ENCODE measurements around the gene PARP6. TPM values are rescaled to one million over a fixed set of nuclear protein-coding genes. Genes with fewer than 3 reads are reported as not detected.
"Not testable (repeated sequence)": the region's sequence is repeated elsewhere in the genome, so short reads cannot be mapped to it uniquely, and the experiment has no call there.

PARP6 gene
- total RNA-seq, 2 donors from 2014 or later = 52.3 to 64.8 TPM

DNA sequence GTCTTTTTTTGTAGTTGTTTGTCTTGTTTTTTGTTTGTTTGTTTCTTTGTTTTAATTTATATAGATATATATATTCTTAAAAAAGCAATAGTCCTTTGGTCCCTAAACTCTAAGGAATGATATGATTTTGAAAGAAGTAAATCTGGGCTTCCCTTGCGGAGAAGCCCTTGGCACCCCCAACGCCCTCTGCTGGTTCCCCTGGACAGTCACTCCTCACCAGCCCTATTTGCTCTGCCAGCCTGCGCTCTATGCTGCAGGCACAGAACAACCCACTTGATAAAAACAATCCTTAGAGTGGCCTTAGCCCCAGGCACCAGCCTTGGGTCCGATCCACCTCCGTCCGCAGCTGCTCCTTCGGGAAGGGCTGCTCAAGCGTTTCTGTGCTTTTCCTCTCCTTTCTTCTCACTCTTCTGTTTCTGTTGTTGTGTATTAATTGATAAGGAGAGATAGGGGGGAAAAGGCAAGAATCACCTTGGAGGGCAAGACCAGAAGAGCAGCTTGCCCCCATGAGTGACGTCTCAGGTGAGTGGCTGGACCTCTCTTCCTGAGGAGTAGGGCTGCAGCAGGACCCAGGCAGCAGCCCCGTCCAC is 13.7 kb upstream of the PARP6 start:
- Mint-ChIP-seq H3K36me3 (no peaks in the 10 kb centered on the region), H3K9me3 (no peaks in the 10 kb centered on the region), H3K27ac (peak overlapping the region in 1 of 2 donors; percentile 19)
- DNase-seq (ENCODE audit: low spot score in 2 of 2) = peak in 1 of 2 donors; percentile 39
- peak; percentile 70 to 78 for ATAC-seq

DNA sequence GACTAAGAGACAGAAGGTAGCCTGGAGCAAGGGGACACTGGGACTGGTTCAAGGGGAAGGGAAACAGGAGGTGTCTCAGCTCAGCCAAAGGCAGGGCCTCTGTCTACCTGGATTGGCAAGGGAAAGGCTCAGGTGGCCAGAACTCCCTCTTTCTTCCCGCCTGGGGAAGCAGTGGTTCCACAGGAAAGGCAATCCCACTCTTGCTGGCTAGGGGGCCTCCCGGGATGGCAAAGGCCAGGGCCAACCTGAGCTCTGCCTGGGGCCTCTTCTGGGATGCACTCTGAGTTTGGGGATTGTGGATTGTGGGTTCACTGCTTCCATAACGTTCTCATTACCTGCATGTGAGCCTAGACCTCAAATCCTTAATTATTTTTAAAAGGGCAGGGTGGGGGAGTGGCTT is 13.0 kb upstream of the PARP6 start:
- H3K27ac Mint-ChIP-seq = peak overlapping the region in 1 of 2 donors; percentile 25
- no peaks in the 10 kb centered on the region for H3K9me3 Mint-ChIP-seq
- ATAC-seq (no peak), DNase-seq (ENCODE audit: low spot score in 2 of 2) (no peak)
- H3K36me3 Mint-ChIP-seq = no peaks in the 10 kb centered on the region

DNA sequence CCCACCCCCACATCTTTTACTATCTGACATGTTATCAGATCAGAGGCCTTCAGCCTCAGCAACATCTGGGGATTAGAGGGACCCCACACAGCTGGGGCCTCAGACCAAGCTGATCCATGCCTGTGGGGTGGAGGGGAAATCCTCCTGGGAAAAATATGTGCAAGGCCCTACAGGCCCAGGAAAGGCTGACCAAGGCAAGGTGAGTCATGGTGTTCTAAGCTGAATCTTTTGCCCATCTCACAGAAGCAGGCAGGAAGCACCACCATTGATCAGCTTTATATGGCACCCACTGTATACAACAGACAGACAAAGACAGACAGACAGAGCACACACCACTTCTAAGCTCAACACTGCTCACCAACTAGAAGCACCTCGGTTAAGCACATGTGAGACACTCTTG is 12.4 kb upstream of the PARP6 start:
- DNase-seq (ENCODE audit: low spot score in 2 of 2) (no peak), ATAC-seq (no peak)
- no peaks in the 10 kb centered on the region for H3K9me3 Mint-ChIP-seq
- H3K36me3 Mint-ChIP-seq = no peaks in the 10 kb centered on the region
- peak overlapping the region in 1 of 2 donors; percentile 25 for H3K27ac Mint-ChIP-seq

DNA sequence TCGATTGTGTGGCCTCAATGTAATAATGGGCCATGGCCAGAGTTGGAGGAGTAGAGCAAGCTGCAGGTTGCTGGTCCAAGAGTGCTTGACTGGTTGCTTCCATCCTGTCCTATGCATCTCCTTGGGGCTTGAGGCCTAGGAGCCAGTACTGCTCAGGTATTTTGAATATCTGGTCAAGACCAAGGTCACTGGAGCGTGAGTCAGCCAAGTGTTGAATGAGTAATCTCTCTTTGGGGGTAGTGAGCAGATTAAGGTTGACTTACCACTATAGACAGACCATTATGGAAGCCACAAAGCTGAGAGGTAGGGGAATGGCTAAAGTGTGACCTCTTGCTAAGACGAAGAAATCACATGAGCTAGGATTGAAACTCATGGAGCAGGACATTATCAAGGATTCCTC is 9.4 kb upstream of the PARP6 start:
- no peaks in the 10 kb centered on the region for H3K36me3 Mint-ChIP-seq
- ATAC-seq = peak in 1 of 2 donors; percentile 47
- H3K27ac Mint-ChIP-seq = no peak overlapping the region

DNA sequence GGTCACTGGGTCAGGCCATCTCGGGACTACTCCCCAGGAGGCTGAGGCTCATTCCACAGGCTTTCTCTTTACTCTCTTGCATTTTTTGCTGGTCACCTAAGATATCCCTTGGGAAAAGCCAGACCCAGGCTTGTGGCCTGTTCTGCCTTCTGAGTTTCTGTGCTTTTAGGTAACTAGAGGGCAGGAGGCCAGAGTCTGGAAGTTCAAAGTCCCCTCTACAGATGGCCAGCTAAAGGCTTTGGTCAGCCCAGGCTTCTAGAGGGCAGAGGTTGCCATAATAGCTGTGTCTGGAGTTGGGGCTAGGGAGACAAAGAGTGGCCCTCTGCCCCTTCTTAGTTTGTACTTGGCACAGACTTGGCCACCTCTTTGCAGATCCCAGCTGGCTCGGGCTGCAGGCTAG is 8.4 kb upstream of the PARP6 start:
- H3K36me3 Mint-ChIP-seq = no peaks in the 10 kb centered on the region

More for the DNA sequence above, 9.4 kb upstream of the PARP6 start:
- DNase-seq (ENCODE audit: low spot score in 2 of 2) = no peak
- no peaks in the 10 kb centered on the region for H3K9me3 Mint-ChIP-seq

DNA sequence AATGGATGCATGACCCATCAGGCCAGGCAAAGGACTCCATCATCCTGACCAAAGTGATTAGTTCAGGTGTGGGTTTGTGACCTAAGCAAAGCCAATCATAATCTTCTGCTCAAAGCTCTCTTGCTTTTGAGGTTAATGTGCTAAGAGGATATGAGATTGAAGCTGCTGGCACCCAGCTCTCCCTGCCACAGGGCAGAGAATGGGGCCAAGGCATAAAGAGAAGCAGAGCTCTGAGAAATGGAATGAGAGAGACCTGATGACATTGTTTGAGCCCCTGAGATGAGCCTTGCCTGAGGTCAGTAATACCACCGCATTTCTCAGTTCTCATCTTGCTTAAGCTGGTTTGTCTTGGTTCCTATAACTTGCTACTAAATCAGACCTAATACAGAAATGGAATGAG is 6.4 kb upstream of the PARP6 start:
- no peak overlapping the region for H3K27ac Mint-ChIP-seq
- H3K36me3 Mint-ChIP-seq = no peaks in the 10 kb centered on the region
- H3K9me3 Mint-ChIP-seq = no peaks in the 10 kb centered on the region
- DNase-seq (ENCODE audit: low spot score in 2 of 2) = no peak
- ATAC-seq = peak in 1 of 2 donors; percentile 14

More for the DNA sequence above, 8.4 kb upstream of the PARP6 start:
- Mint-ChIP-seq H3K27ac (no peak overlapping the region), H3K9me3 (no peaks in the 10 kb centered on the region)
- DNase-seq (ENCODE audit: low spot score in 2 of 2) = no peak
- ATAC-seq = no peak

DNA sequence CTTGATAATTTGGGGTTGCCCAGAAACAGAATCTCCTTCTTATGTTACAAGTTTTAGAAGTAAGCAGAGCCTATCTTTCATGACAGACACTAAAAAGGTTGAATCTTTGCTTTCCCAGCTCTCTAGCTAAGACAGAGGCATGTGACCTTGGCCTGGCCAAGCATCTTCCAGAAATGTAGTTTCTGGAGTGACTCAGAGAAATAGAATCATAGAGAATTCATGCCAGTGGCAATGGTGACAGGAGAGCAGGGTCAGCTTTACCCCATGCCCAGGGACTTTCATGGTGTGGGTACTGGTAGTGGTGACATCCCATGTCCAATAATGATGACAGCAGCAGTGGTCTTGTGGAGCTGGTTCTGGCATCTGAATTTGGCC is 4.0 kb upstream of the PARP6 start:
- Mint-ChIP-seq H3K27ac (peak overlapping the region in 1 of 2 donors; percentile 57), H3K36me3 (no peaks in the 10 kb centered on the region), H3K9me3 (no peaks in the 10 kb centered on the region)
- ATAC-seq (no peak), DNase-seq (ENCODE audit: low spot score in 2 of 2) (no peak)

DNA sequence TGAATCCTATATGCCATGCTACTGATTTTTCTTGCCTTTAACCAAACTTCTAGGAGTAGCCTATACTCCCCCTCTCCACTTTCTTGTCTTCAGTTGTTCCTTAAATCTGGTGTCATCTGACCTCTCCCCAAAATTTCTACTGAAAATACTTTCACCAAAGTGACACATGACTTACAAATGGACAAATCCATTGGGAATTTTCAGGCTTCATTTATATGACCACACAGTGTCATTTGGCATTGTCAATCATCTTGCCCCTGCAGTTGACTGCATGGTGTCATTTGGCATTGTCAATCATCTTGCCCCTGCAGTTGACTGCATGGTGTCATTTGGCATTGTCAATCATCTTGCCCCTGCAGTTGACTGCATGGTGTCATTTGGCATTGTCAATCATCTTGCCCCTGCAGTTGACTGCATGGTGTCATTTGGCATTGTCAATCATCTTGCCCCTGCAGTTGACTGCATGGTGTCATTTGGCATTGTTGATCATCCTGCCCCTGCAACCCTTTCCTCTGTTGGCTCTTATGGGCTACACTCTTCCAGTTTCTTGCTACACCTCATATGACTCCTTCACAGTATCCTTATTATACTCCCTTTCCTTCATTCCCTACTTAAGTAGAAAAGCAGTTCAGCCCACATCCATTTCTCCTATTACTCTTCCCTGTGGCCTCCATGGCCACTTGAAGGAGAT is 3.4 kb upstream of the PARP6 start:
- H3K36me3 Mint-ChIP-seq; DNase-seq (ENCODE audit: low spot score in 2 of 2); H3K9me3 Mint-ChIP-seq; ATAC-seq: not testable (repeated sequence)
- H3K27ac Mint-ChIP-seq = peak overlapping the region in 1 of 2 donors; percentile 57

DNA sequence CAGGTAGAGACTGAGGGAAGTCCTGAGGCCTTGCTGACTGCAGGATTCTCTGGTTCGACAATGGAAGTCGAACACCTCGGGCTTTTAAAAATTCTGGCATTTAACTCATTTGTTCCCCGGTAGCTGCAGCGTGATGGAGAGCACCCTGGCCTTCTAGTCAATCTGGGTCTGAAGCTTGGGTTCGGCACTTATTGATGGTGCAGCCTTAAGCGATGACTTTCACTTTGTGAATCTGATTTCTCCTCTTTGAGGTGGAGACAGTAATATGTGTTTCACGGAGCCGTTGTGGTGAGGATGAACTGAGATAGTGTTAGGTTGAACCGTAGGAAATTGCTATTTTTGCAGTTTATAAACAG is 621 bp upstream of the PARP6 start:
- no peak for DNase-seq (ENCODE audit: low spot score in 2 of 2)
- H3K27ac Mint-ChIP-seq = peak overlapping the region; percentile 19 to 91
- peaks cover 5 to 9% of the 10 kb centered on the region in 2 donors for H3K36me3 Mint-ChIP-seq
- no peaks in the 10 kb centered on the region for H3K9me3 Mint-ChIP-seq
- ATAC-seq = peak in 1 of 2 donors; percentile 2

DNA sequence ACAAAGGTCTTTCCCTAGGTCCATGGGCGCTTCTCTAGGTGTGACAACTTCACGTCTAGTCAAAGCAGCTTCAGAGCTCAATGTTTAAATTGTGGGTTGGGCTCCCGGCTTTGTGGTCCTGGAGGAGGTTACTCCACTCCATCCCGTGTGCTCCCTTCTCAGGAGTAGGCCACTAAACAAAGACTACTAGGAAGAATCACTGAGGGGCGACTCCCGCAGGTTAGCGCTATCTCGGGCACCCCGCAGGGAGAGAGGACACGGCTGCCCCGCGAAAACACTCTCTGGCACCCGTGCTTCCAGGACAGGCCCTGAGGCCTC is 500 bp downstream of the PARP6 start:
- DNase-seq (ENCODE audit: low spot score in 2 of 2) = no peak
- Mint-ChIP-seq H3K9me3 (no peaks in the 10 kb centered on the region), H3K36me3 (peaks cover 10 to 15% of the 10 kb centered on the region in 2 donors), H3K27ac (peak overlapping the region; percentile 88 to 91)
- peak; percentile 1 to 5 for ATAC-seq

DNA sequence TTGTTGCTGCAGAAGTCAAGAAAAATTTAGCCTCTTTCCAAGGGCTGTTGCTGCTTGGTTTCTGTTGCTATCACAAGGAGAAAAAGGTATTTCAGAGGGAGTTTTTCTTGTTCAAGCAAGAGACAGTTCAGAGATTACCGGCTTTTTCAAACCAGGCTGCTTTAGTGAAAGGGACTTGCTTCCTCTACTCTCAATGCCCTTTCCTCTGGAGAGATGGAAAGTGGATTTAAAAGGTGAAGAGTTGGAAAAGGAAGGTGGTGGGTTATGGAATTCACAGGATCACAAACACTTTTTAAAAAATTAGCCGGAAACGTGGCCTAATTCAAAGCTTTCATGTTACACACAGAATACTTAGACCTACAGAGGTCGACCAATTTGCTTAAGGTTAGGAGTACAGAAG is 1.1 kb downstream of the PARP6 start:
- Mint-ChIP-seq H3K27ac (peak overlapping the region in 1 of 2 donors; percentile 91), H3K36me3 (peaks cover 10 to 15% of the 10 kb centered on the region in 2 donors), H3K9me3 (no peaks in the 10 kb centered on the region)
- DNase-seq (ENCODE audit: low spot score in 2 of 2) = no peak
- ATAC-seq = no peak

DNA sequence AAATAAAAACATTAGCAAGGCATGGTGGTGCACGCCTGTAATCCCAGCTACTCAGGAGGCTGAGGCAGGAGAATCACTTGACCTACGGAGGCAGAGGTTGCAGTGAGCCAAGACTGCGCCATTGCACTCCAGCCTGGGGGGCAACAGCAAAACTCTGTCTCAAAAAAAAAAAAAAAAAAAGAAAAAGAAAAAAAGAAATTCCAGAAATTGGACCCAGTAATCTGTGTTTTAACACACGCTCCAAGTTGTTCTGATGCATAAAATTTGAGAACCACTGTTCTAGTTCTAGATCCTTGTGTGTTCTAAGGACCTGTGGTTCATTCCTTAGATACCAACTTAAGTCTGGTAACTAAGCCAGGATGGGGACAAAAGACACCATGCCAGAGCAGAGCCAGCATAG is 2.6 kb downstream of the PARP6 start:
- Mint-ChIP-seq H3K9me3 (no peaks in the 10 kb centered on the region), H3K27ac (no peak overlapping the region), H3K36me3 (peaks cover 14 to 16% of the 10 kb centered on the region in 2 donors)
- DNase-seq (ENCODE audit: low spot score in 2 of 2) (no peak), ATAC-seq (no peak)

DNA sequence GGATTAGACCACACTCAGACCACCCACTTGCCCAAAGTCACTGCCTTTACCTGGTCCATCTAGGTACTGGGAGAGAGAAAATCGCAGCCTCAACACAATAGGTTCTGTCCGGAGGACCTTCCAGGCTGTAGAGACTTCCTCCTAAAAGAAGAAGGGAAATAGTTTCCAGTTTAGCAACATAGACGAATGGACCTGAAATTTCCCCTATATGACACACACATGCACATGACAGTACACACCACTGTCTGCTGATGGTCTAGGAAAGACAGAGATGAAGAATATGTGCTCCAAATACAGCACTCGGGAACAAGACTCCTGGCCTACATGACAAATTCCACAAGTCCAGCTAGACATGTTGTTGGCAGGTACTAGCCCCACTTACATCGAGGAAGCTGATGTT is 7.3 kb downstream of the PARP6 start:
- H3K9me3 Mint-ChIP-seq = no peaks in the 10 kb centered on the region
- ATAC-seq = no peak

DNA sequence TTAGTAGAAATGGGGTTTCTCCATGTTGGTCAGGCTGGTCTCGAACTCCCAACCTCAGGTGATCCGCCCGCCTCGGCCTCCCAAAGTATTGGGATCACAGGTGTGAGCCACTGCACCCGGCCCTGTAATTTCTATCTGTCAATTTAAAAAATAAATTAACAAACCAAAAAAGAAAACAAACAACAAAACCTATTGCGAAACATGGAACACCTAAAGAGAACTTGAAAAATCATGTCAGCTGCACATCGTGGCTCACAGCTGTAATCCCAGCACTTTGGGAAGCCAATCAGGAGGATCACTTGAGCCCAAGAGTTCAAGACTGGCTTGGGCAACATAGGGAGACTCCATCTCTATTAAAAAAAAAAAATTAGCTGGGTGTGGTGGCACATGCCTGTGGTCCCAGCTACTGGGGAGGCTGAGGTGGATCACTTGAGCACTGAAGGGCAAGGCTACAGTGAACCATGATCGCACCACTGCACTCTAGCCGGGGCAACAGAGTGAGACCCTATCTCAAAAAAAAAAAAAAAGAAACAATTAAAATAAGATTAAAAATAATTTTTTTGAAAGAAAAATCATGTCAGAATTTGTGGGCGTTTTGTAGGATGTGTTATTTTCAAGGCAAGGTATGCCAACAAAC is 19.6 kb downstream of the PARP6 start:
- H3K27ac Mint-ChIP-seq = no peak overlapping the region
- no peak for DNase-seq (ENCODE audit: low spot score in 2 of 2)
- H3K9me3 Mint-ChIP-seq = no peaks in the 10 kb centered on the region
- no peak for ATAC-seq
- H3K36me3 Mint-ChIP-seq = peaks cover 17 to 29% of the 10 kb centered on the region in 2 donors

More for the DNA sequence above, 7.3 kb downstream of the PARP6 start:
- peak overlapping the region in 1 of 2 donors; percentile 72 for H3K27ac Mint-ChIP-seq
- peaks cover 47 to 52% of the 10 kb centered on the region in 2 donors for H3K36me3 Mint-ChIP-seq
- DNase-seq (ENCODE audit: low spot score in 2 of 2) = no peak

DNA sequence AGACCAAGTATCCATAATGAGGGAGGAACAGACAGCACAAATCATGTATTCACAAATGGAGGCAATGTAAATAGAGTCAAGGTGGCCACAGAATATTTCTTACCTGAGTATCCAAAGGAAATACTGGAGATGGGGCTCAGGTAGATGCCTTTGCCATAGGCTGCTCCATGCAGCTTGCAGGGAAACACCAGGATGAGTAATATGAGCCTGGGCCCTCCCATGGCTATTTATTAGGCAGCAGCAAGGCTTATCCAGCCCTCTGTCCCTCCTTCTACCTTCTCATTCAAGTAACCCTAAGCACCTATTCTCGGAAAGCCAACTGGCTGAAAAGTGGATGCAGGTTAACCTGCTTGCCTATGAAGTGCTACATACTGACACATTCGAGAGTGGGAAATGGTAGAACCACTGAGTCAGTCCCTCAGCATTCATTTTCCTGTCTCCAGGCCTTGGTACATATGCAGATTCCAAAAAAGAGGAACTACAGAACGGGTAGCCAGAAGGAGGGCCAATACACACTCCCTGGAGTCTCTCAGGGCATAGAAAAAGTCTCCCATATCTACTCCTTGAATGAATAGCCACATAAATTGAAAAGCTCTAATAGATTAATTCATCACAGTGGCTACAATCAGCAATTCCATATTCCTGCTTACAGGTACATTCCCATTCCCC is 23.1 kb downstream of the PARP6 start:
- H3K27ac Mint-ChIP-seq = peak overlapping the region in 1 of 2 donors; percentile 33
- ATAC-seq = no peak
- H3K36me3 Mint-ChIP-seq = peaks cover 16 to 25% of the 10 kb centered on the region in 2 donors
- no peaks in the 10 kb centered on the region for H3K9me3 Mint-ChIP-seq
- no peak for DNase-seq (ENCODE audit: low spot score in 2 of 2)

DNA sequence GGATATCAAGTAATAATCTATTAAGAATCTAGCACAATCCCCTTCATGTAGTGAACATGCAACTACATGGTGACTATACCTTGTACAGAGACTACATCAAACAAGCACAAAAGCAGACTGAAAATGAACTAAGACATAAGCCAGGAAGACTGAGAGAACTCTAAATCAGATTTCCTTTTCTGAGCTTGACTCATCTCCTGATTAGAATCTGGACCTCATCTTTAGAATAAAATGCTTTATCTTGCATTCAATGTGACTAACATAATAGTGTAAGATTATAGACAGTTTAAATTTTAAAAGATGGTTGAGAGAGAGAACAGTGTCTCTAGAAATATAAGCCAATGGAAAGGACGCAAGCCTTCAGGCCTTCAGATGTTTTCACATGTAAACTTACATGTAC is 23.8 kb downstream of the PARP6 start:
- H3K9me3 Mint-ChIP-seq = no peaks in the 10 kb centered on the region
- peak overlapping the region; percentile 33 to 44 for H3K27ac Mint-ChIP-seq
- H3K36me3 Mint-ChIP-seq = peaks cover 18 to 28% of the 10 kb centered on the region in 2 donors
- DNase-seq (ENCODE audit: low spot score in 2 of 2) = no peak
- ATAC-seq = peak in 1 of 2 donors; percentile 16

DNA sequence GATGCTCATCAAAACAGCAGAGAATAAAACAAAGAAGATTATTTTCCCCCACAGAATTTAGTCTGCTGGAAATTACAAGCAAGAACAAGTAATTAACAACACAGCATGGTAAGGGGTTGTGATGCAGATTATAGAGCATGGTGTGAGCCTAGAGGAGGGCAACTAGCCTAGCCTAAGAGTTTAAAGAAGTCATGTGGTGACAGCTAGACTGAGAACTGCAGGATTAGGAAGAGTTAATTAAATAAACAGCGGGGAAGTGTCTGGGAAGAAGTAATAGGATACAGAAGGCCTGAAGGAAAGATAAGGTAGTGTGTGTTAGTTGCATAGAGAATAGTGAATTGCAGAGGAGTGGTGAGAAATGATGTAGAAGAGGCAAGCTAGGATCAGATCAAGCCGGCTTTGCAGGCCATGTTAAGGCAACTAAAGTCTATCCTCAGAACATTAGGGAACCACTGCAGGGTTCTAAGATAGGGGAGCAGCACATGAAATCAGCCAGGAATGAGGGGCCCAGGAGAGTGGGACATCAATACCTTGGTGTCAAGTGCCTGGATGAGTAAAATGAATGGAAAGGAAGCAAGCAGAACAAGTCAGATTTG is 29.5 kb downstream of the PARP6 start:
- peaks cover 5 to 19% of the 10 kb centered on the region in 2 donors for H3K36me3 Mint-ChIP-seq
- no peak for ATAC-seq

More for the DNA sequence above, 29.5 kb downstream of the PARP6 start:
- DNase-seq (ENCODE audit: low spot score in 2 of 2) = no peak
- Mint-ChIP-seq H3K27ac (peak overlapping the region; percentile 19 to 29), H3K9me3 (no peaks in the 10 kb centered on the region)

Measured in activated naive CD4-positive, alpha-beta T cell treated with anti-CD3 and anti-CD28 coated beads, Interleukin-2, amount 50 U/mL, for 72 hours (primary cell).